Central memory CD8-positive, alpha-beta T cell (primary cell): ENCODE results near the gene FAM181A.
A peak's percentile ranks its signal among the peaks of the same experiment; 100 is the strongest.

Experiments
- ATAC-seq: fragments of 150-1000 bp; cut with Tn5 transposase; replicated peaks from 2 replicates; pipeline ENCODE4 v1.10.0; 2022; ENCODE audit warnings: mild to moderate bottlenecking, moderate FRiP score, moderate number of reproducible peaks; ENCODE audit not compliant: poor library complexity, severe bottlenecking; ENCODE audit errors: extremely low read depth
- DNase-seq, 2 donors: peaks; one replicate each; pipeline ENCODE4 v3.0.0; 2021; ENCODE audit warnings: low spot score in 2 of 2
- H3K27ac Mint-ChIP-seq: one replicate; pipeline ENCODE4 v1.8.0; 2022; ENCODE audit warnings: low read depth, mild to moderate bottlenecking, moderate library complexity, mixed read lengths
- H3K27me3 Mint-ChIP-seq: one replicate; pipeline ENCODE4 v1.8.0; 2022; ENCODE audit warnings: mixed read lengths
- H3K36me3 Mint-ChIP-seq: one replicate; pipeline ENCODE4 v1.8.0; 2022; ENCODE audit warnings: mild to moderate bottlenecking, moderate library complexity, mixed read lengths; ENCODE audit not compliant: insufficient read depth
- H3K4me1 Mint-ChIP-seq: one replicate; pipeline ENCODE4 v1.8.0; 2022; ENCODE audit warnings: mixed read lengths
- H3K4me3 Mint-ChIP-seq: one replicate; pipeline ENCODE4 v1.8.0; 2022; ENCODE audit warnings: mild to moderate bottlenecking, moderate library complexity, mixed read lengths
- H3K9me3 Mint-ChIP-seq: one replicate; pipeline ENCODE4 v1.8.0; 2022; ENCODE audit warnings: mixed read lengths

FAM181A gene

GRCh38 chr14:93926873-93927799 is at the start of gene FAM181A:
TSS of gene FAM181A (plus strand) at chr14:93927344. CDS start at chr14:93928286, 942 bp downstream.
- Mint-ChIP-seq H3K27ac (no peak within 1 kb of the TSS), H3K36me3 (peaks cover 3% of the 10 kb centered on the region), H3K4me1 (no peaks in the 10 kb centered on the region), H3K9me3 (no peaks in the 10 kb centered on the region), H3K4me3 (no peak within 1 kb of the TSS), H3K27me3 (no peaks in the 10 kb centered on the region)
- ATAC-seq (no peak), DNase-seq (no peak)

GRCh38 chr14:93878212-93878611 is 48.9 kb upstream of the FAM181A start:
- H3K9me3 Mint-ChIP-seq, result peaks cover 5% of the 10 kb centered on the region
- H3K27me3 Mint-ChIP-seq, result peaks cover 59% of the 10 kb centered on the region
- no peak for DNase-seq
- no peaks in the 10 kb centered on the region for H3K4me1 Mint-ChIP-seq
- H3K36me3 Mint-ChIP-seq, result no peaks in the 10 kb centered on the region
- H3K4me3 Mint-ChIP-seq, result no peak overlapping the region
- H3K27ac Mint-ChIP-seq, result no peak overlapping the region
- no peak for ATAC-seq

GRCh38 chr14:93878871-93879270 is 48.3 kb upstream of the FAM181A start:
- no peaks in the 10 kb centered on the region for H3K36me3 Mint-ChIP-seq
- DNase-seq, result no peak
- H3K4me3 Mint-ChIP-seq, result no peak overlapping the region
- no peaks in the 10 kb centered on the region for H3K4me1 Mint-ChIP-seq
- H3K27me3 Mint-ChIP-seq, result peaks cover 52% of the 10 kb centered on the region
- no peak overlapping the region for H3K27ac Mint-ChIP-seq
- no peak for ATAC-seq
- peaks cover 5% of the 10 kb centered on the region for H3K9me3 Mint-ChIP-seq

DNA sequence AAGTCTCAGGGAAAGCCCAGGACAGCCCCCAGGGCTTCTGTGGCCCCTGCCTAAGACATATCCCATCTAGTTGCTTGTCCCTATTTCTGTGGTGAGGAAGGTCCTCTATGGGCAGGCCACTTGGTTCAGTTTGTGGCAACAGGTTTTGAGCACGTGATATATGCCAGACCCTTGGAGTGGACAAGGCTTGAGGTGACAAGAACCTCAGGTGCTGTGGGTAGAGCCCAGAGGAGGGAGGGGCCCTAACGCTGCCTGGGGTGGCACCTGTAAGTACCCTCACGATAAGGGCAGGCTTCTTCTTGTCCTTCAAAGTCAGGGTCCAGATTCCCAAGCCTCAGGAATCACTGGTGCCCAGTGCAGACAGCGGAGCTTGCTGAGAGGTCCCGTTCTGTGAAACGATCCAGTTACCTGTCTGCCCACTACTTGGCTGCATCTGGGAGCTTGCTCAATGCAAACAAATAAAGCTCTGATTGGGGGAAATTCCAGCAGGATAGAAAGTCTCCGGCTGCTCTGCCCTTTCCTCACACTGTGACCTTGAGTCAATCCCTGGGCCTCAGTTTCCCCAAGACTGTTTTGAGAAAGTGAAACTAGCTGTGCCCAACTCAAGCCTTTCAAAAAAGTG is 47.7 kb upstream of the FAM181A start:
- no peak for ATAC-seq
- peaks cover 1% of the 10 kb centered on the region for H3K4me1 Mint-ChIP-seq
- peaks cover 46% of the 10 kb centered on the region for H3K27me3 Mint-ChIP-seq
- H3K9me3 Mint-ChIP-seq, result peaks cover 5% of the 10 kb centered on the region
- H3K4me3 Mint-ChIP-seq, result no peak overlapping the region
- DNase-seq, result no peak
- H3K36me3 Mint-ChIP-seq, result no peaks in the 10 kb centered on the region
- H3K27ac Mint-ChIP-seq, result no peak overlapping the region

GRCh38 chr14:93880021-93880820 is 46.9 kb upstream of the FAM181A start:
- H3K36me3 Mint-ChIP-seq, result no peaks in the 10 kb centered on the region
- no peak for DNase-seq
- H3K9me3 Mint-ChIP-seq, result peaks cover 5% of the 10 kb centered on the region

DNA sequence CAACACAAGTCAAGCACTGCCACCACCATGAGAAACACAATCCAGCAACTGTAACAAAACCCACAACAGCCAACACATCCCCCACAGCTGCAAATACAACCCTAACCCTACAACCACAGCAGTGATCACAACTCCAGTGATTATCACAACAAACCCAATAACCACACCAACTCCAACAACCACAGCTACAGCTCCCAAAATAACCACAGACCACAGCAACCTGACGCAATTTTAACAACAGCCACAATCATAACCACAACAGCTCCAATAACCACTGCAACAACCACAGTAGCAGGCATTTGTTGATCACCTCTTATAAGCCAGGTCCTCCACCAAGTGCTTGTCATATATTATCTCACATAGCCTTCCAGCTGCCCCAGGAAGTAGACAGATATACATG is 42.2 kb upstream of the FAM181A start:
- no peak for DNase-seq
- ATAC-seq, result no peak
- peaks cover 5% of the 10 kb centered on the region for H3K9me3 Mint-ChIP-seq
- H3K27ac Mint-ChIP-seq, result no peak overlapping the region
- H3K36me3 Mint-ChIP-seq, result no peaks in the 10 kb centered on the region
- peaks cover 9% of the 10 kb centered on the region for H3K4me1 Mint-ChIP-seq
- H3K4me3 Mint-ChIP-seq, result no peak overlapping the region
- H3K27me3 Mint-ChIP-seq, result peaks cover 47% of the 10 kb centered on the region

More at GRCh38 chr14:93880021-93880820, 46.9 kb upstream of the FAM181A start:
- Mint-ChIP-seq H3K4me1 (peaks cover 9% of the 10 kb centered on the region), H3K27me3 (peaks cover 43% of the 10 kb centered on the region), H3K27ac (no peak overlapping the region), H3K4me3 (no peak overlapping the region)
- ATAC-seq, result no peak

GRCh38 chr14:93888995-93889394 is 38.1 kb upstream of the FAM181A start:
- ATAC-seq, result no peak
- Mint-ChIP-seq H3K9me3 (no peaks in the 10 kb centered on the region), H3K4me1 (peaks cover 13% of the 10 kb centered on the region), H3K4me3 (no peak overlapping the region), H3K27ac (no peak overlapping the region), H3K36me3 (no peaks in the 10 kb centered on the region), H3K27me3 (peaks cover 51% of the 10 kb centered on the region)
- DNase-seq, result no peak

GRCh38 chr14:93889739-93890483 is 37.2 kb upstream of the FAM181A start:
- peaks cover 51% of the 10 kb centered on the region for H3K27me3 Mint-ChIP-seq
- DNase-seq (no peak), ATAC-seq (no peak)
- H3K4me1 Mint-ChIP-seq, result peaks cover 7% of the 10 kb centered on the region
- H3K27ac Mint-ChIP-seq, result no peak overlapping the region
- H3K9me3 Mint-ChIP-seq, result no peaks in the 10 kb centered on the region
- no peak overlapping the region for H3K4me3 Mint-ChIP-seq
- H3K36me3 Mint-ChIP-seq, result no peaks in the 10 kb centered on the region

GRCh38 chr14:93891756-93892504 is 35.2 kb upstream of the FAM181A start:
- H3K27ac Mint-ChIP-seq, result no peak overlapping the region
- H3K36me3 Mint-ChIP-seq, result peaks cover 2% of the 10 kb centered on the region
- ATAC-seq (no peak), DNase-seq (no peak)
- H3K4me1 Mint-ChIP-seq, result peaks cover 4% of the 10 kb centered on the region
- peaks cover 51% of the 10 kb centered on the region for H3K27me3 Mint-ChIP-seq
- no peaks in the 10 kb centered on the region for H3K9me3 Mint-ChIP-seq
- H3K4me3 Mint-ChIP-seq, result no peak overlapping the region

DNA sequence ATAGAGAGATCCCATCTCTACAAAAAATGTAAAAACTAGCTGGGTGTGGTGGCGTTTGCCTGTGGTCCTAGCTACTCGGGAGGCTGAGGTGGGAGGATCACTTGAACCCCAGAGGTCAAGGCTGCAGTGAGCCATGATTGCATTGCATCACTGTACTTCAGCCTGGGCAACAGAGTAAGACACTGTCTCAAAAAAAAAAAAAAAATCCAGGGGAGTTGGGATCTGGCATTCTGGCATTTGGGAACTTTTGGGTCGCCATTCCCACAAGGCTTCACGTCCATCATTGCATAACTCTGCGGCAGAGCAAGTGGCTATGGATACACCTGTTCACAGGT is 34.7 kb upstream of the FAM181A start:
- no peak for DNase-seq
- H3K4me3 Mint-ChIP-seq, result no peak overlapping the region
- H3K4me1 Mint-ChIP-seq, result peaks cover 4% of the 10 kb centered on the region
- H3K9me3 Mint-ChIP-seq, result no peaks in the 10 kb centered on the region
- H3K27ac Mint-ChIP-seq, result no peak overlapping the region
- H3K36me3 Mint-ChIP-seq, result peaks cover 2% of the 10 kb centered on the region
- no peak for ATAC-seq
- H3K27me3 Mint-ChIP-seq, result peaks cover 56% of the 10 kb centered on the region

DNA sequence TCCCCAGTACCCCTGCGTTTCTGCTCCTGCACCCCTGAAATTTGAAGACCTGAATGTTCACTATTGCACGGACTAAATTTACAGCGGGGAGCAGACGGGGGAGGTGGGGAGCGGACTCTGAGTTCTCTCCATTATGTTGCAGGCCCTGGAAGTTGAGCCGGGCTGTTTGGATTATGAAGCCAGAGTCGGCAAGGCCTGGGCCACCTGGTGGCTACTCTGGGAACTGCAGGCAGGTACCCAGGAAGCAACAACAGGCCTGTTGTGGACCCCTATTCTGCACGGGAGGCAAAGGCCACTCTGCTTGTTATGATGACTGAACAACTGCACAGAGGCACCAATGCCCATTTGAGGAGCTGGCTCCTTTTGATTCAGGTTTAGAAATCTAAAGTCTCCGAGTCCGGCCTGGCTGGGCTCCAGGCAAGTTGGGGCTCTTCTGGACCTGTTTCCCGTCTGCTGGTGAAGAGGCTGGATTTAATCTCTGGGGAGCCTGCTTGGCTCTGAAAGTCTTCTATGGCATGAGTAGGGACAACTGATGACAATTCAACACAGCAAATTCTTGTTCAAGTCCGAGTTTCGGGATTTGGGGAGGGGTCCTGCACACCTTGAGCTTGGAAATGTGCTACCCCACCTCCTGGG is 34.1 kb upstream of the FAM181A start:
- DNase-seq (peak; percentile 44 to 70), ATAC-seq (no peak)
- Mint-ChIP-seq H3K27me3 (peaks cover 53% of the 10 kb centered on the region), H3K4me1 (peaks cover 4% of the 10 kb centered on the region), H3K36me3 (peaks cover 2% of the 10 kb centered on the region), H3K27ac (no peak overlapping the region), H3K9me3 (no peaks in the 10 kb centered on the region), H3K4me3 (no peak overlapping the region)
